Measurements from ENCODE around the gene PSMG2.

Gene PSMG2

GRCh38 chr18:12702221-12703095, at the start of gene PSMG2, which contains the start of gene CEP76:
Gene PSMG2, plus strand, starts transcription at chr18:12703042. Its CDS starts 66 bp downstream, at chr18:12703108.
Gene CEP76, minus strand, starts transcription at chr18:12702723. Its CDS starts 175 bp downstream, at chr18:12702548.
- peak; percentile 88 for DNase-seq (ENCODE audit: low spot score)

GRCh38 chr18:12654971-12655370, 47.9 kb upstream of the PSMG2 start:
- DNase-seq (ENCODE audit: low spot score), result no peak

- DNase-seq (ENCODE audit: low spot score), result no peak
These were observed 46.3 kb upstream of the PSMG2 start for GRCh38 chr18:12656605-12656937.

- DNase-seq (ENCODE audit: low spot score), result peak; percentile 13
These were observed 45.7 kb upstream of the PSMG2 start for GRCh38 chr18:12656938-12657683.

- peak; percentile 22 for DNase-seq (ENCODE audit: low spot score)
These were observed 45.0 kb upstream of the PSMG2 start, which contains the start of gene SPIRE1 for GRCh38 chr18:12657684-12658425. Gene SPIRE1, minus strand, starts transcription at chr18:12658107. Its CDS starts 241 bp downstream, at chr18:12657866.

- no peak for DNase-seq (ENCODE audit: low spot score)
These were observed 44.3 kb upstream of the PSMG2 start for GRCh38 chr18:12658426-12659138.

GRCh38 chr18:12659904-12660605, 42.8 kb upstream of the PSMG2 start:
- peak; percentile 60 for DNase-seq (ENCODE audit: low spot score)

GRCh38 chr18:12668041-12668440, 34.8 kb upstream of the PSMG2 start:
- DNase-seq (ENCODE audit: low spot score), result no peak

- no peak for DNase-seq (ENCODE audit: low spot score)
These were observed 23.6 kb upstream of the PSMG2 start for GRCh38 chr18:12679183-12679786.

- DNase-seq (ENCODE audit: low spot score), result no peak
These were observed 16.7 kb upstream of the PSMG2 start for GRCh38 chr18:12686100-12686499.

GRCh38 chr18:12689256-12689850, 13.5 kb upstream of the PSMG2 start:
- DNase-seq (ENCODE audit: low spot score), result no peak

GRCh38 chr18:12692206-12692605, 10.6 kb upstream of the PSMG2 start:
- no peak for DNase-seq (ENCODE audit: low spot score)

- peak; percentile 38 for DNase-seq (ENCODE audit: low spot score)
These were observed 8.8 kb upstream of the PSMG2 start for GRCh38 chr18:12694032-12694431.

- DNase-seq (ENCODE audit: low spot score), result no peak
These were observed 3.1 kb upstream of the PSMG2 start for GRCh38 chr18:12699747-12700146.

- DNase-seq (ENCODE audit: low spot score), result no peak
These were observed 1.7 kb upstream of the PSMG2 start for GRCh38 chr18:12701161-12701560.

- no peak for DNase-seq (ENCODE audit: low spot score)
These were observed 290 bp downstream of the PSMG2 start for GRCh38 chr18:12703096-12703567.

GRCh38 chr18:12703664-12704063, 822 bp downstream of the PSMG2 start:
- DNase-seq (ENCODE audit: low spot score), result peak; percentile 7

- DNase-seq (ENCODE audit: low spot score), result no peak
These were observed 8.6 kb downstream of the PSMG2 start for GRCh38 chr18:12711446-12711845.

- DNase-seq (ENCODE audit: low spot score), result no peak
These were observed 18.8 kb downstream of the PSMG2 start for GRCh38 chr18:12721495-12722275.

Measured in activated CD4-positive, alpha-beta T cell treated with anti-CD3 and anti-CD28 coated beads, Interleukin-2, Interleukin-4, amounts not matched to agents 100 ng/mL and 50 ng/mL, durations not matched to agents 16 hours and 8 hours (primary cell).